8988T (cell line): Measurements from ENCODE around the gene HBA1.
"Not testable (repeated sequence)": the region's sequence is repeated elsewhere in the genome, so short reads cannot be mapped to it uniquely, and the experiment has no call there.

Experiments used
- DNase-seq: peaks from one replicate; pipeline ENCODE4 v3.0.0; 2011

HBA1 gene

DNA sequence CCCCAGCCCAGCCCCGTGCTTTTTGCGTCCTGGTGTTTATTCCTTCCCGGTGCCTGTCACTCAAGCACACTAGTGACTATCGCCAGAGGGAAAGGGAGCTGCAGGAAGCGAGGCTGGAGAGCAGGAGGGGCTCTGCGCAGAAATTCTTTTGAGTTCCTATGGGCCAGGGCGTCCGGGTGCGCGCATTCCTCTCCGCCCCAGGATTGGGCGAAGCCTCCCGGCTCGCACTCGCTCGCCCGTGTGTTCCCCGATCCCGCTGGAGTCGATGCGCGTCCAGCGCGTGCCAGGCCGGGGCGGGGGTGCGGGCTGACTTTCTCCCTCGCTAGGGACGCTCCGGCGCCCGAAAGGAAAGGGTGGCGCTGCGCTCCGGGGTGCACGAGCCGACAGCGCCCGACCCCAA is 474 bp upstream of the HBA1 start:
- DNase-seq: not testable (repeated sequence)

DNA sequence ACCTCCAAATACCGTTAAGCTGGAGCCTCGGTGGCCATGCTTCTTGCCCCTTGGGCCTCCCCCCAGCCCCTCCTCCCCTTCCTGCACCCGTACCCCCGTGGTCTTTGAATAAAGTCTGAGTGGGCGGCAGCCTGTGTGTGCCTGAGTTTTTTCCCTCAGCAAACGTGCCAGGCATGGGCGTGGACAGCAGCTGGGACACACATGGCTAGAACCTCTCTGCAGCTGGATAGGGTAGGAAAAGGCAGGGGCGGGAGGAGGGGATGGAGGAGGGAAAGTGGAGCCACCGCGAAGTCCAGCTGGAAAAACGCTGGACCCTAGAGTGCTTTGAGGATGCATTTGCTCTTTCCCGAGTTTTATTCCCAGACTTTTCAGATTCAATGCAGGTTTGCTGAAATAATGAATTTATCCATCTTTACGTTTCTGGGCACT is 928 bp downstream of the HBA1 start:
- DNase-seq: no peak

DNA sequence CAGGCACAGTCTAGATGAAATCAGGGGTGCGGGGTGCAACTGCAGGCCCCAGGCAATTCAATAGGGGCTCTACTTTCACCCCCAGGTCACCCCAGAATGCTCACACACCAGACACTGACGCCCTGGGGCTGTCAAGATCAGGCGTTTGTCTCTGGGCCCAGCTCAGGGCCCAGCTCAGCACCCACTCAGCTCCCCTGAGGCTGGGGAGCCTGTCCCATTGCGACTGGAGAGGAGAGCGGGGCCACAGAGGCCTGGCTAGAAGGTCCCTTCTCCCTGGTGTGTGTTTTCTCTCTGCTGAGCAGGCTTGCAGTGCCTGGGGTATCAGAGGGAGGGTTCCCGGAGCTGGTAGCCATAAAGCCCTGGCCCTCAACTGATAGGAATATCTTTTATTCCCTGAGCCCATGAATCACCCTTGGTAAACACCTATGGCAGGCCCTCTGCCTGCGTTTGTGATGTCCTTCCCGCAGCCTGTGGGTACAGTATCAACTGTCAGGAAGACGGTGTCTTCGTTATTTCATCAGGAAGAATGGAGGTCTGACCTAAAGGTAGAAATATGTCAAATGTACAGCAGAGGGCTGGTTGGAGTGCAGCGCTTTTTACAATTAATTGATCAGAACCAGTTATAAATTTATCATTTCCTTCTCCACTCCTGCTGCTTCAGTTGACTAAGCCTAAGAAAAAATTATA is 1.6 kb downstream of the HBA1 start:
- no peak for DNase-seq

DNA sequence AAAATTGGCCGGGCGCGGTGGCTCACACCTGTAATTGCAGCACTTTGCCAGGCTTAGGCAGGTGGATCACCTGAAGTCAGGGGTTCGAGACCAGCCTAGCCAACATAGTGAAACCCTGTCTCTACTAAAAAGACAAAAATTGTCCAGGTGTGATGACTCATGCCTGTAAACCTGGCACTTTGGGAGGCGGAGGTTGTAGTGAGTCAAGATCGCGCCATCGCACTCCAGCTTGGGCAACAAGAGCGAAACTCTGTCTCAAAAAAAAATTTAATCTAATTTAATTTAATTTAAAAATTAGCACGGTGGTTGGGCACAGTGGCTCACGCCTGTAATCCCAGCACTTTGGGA is 2.2 kb downstream of the HBA1 start:
- DNase-seq: no peak

DNA sequence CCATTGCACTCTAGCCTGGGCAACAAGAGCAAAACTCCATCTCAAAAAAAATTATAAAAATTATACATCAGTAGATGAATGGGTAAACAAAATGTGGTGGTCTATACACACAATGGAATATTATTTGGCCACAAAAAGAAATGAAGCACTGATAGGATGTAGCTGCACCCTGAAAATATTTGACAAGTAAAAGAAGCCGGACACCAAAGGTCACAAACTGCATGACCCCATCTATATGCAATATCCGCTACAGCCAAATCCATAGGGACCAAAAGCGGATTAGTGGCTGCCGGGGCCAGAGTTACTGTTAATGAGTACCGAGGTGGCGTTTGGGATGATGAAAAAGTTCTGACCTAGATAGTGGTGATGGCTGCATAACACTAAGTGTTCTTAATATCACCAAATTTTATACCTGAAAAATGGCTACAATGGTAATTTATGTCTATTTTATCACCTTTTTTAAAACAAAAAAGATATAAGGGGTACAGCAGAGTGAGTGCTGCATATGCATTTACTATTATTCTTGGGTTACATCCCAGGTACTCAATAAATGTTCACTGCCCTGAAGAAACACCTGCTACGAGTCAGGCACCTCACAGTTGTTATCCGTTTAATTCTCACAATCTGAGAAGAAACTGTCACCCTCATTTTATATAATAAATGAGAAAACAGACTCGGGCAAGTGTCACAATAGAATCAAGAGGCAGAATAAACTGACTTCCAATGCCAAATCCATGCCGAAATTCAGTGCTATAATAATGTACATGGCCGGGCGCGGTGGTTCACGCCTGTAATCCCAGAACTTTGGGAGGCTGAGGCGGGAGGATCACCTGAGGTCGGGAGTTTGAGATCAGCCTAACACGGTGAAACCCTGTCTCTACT is 3.0 kb downstream of the HBA1 start:
- no peak for DNase-seq

DNA sequence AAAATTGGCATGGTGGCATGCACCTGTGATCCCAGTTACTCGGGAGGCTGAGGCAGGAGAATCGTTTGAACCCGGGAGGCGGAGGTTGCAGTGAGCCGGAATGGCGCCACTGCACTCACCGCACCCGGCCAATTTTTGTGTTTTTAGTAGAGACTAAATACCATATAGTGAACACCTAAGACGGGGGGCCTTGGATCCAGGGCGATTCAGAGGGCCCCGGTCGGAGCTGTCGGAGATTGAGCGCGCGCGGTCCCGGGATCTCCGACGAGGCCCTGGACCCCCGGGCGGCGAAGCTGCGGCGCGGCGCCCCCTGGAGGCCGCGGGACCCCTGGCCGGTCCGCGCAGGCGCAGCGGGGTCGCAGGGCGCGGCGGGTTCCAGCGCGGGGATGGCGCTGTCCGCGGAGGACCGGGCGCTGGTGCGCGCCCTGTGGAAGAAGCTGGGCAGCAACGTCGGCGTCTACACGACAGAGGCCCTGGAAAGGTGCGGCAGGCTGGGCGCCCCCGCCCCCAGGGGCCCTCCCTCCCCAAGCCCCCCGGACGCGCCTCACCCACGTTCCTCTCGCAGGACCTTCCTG is 3.7 kb downstream of the HBA1 start, which contains the start of gene HBQ1:
TSS of gene HBQ1 (plus strand) at position 359 of the 575 bp plus-strand sequence. CDS start at position 387, 28 bp downstream.
- DNase-seq: no peak

DNA sequence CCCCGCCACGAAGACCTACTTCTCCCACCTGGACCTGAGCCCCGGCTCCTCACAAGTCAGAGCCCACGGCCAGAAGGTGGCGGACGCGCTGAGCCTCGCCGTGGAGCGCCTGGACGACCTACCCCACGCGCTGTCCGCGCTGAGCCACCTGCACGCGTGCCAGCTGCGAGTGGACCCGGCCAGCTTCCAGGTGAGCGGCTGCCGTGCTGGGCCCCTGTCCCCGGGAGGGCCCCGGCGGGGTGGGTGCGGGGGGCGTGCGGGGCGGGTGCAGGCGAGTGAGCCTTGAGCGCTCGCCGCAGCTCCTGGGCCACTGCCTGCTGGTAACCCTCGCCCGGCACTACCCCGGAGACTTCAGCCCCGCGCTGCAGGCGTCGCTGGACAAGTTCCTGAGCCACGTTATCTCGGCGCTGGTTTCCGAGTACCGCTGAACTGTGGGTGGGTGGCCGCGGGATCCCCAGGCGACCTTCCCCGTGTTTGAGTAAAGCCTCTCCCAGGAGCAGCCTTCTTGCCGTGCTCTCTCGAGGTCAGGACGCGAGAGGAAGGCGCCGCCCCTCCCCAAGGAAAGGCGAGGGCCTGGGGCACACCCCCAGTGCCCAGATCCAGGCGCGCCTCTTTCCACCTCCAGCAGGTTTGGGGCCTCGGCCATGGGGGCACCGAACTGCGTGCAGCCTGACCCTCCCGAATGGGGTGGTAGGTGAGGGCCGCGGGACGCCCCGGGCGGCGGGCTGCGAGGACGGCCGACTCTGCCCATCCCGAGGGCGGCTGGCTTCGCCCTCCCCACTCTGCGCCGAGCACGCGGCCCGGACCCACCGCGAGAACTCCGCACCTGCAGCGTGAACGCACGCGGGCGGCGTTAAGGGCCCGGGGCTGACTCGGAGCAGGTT is 4.4 kb downstream of the HBA1 start:
- no peak for DNase-seq

DNA sequence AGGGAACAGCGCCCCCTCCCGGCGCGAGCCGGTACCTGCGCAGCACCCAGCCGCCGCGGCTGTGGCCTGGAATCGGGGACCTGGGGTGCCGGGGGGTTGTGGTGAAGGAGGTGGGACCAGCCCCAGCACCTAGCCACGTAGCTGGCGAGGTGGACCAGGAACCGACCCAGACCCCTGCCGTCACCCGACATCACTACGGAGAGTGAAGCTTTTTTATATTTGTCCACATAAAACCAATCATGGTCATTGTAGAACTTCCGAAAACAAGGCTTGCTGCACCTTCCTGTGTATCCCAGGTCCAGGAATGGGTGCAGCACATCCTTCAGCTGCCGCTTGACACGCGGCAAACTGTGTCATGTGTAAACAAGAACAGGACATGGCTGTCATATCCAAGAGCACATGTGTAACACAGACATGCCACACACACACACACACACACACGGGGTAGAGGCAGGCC is 5.1 kb downstream of the HBA1 start:
- DNase-seq: peak; percentile 94

DNA sequence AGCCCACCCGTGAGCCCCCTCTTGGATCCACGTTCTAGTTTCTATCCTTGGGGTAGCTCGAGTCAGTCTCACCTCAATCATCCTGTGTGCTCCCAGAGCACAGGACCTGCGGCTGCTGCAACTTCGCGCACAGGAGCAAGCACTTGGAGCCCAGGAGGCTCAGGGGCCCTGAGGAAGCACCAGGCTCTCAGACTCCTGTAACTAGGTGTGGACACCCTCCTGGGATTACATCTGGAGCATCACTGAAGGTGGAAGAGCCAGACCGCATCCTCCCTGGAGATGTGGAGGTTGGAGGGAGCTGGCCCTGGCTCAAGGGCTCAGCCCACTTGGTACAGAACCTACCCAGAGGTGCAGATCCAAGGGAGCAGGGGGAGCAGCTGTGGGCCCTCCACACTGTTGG is 6.5 kb downstream of the HBA1 start:
- no peak for DNase-seq

DNA sequence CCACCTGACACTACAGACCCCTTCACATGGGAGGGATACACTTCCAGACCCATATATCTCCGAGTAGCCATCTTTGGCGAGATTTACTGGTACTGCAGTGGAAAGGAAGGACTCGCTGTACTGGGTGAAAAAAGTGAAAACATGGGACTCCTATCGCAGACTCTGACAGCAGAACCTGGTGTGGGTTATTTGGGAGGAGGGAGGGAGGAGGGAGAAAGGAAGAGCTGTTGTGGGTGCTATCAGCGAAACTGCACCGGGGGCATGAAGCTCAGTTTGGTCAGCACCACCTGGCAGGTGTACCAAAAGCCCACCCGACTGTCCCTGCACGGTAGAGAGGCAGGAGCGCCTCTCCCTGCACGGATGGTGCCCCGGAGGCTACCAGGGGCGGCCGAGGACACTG is 8.7 kb downstream of the HBA1 start:
- DNase-seq: no peak

DNA sequence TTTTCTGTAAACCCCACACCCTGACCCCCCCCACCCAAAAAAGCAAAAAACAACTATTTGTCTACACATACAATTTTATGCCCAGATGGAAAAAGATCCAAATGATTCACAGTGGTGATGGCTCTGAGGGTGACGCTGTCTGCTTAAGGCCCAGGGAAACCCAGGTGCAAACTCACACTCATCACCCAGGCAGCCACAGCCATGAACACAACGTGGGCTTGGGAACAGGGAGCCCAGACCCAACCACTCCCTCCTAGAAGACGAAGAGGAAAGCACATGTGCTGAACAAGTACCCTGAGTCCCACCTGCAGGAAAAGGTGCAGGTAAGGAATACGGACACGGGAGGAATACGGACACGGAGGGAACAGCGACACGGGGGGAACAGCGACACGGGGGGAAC is 9.2 kb downstream of the HBA1 start:
- no peak for DNase-seq

DNA sequence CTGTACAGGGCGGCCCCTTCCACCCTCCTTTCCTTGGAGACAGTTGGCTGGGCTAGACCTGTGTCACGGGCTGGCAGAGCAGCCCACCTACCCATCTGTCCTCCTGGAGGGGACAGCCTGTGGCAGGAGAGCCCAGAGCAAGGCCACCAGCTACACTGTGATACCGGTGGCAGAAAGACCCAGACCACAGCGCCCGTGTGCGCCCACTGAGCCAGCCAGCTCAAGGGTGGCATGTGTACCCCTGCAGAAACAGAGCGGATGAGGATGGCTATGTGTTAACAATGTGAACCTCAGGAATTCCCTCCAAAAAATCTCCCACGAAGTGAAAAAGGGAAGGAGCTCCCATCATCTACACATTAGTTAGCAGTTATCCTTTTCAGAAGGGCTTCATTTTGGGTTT is 10.8 kb downstream of the HBA1 start:
- no peak for DNase-seq

DNA sequence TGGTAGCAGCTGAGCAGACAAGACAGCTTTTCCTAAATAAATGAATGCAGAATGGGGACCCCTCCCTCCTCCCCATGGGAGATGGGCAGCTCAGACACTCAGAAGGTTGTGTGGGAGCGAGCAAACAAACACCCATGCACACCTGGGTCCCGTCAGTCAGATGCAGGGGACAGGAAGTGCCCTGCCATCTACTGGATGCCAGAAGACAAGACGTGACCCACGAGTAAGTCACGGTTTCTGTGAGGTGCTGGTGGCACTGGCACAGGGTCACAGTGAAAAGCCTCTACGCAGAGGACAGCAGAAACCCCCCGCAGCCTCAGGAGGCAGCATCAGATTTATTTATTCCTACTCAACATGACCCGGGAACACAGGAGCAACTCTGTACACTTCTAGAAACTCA is 12.2 kb downstream of the HBA1 start:
- DNase-seq: peak; percentile 38

DNA sequence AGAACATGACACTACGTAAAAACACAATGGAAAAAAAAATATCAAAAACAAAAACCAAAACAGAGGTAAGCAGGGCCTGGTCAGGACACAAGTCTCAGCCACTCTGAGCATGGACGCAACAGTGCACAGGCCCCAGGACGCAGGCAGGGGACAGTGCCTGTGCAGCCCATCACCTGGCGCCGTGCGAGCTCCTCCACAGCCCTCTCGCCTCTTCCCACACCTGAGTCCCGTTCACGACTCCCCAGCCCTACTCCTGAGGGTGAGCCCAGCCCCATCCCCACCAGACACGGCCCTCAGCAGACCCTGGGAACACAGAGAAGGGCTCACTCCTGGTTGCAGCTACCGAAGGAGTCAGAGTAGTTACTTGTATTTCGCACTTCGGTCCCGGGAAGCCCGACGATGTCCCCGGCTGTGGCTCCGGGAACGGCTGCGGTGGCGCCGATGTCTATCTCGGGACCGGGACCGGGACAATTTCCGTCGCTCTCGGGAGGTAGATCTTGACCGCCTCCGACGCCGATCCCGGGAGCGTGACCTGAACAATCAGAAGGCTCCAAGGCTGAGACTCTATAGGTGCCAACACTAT is 13.2 kb downstream of the HBA1 start:
- DNase-seq: no peak

DNA sequence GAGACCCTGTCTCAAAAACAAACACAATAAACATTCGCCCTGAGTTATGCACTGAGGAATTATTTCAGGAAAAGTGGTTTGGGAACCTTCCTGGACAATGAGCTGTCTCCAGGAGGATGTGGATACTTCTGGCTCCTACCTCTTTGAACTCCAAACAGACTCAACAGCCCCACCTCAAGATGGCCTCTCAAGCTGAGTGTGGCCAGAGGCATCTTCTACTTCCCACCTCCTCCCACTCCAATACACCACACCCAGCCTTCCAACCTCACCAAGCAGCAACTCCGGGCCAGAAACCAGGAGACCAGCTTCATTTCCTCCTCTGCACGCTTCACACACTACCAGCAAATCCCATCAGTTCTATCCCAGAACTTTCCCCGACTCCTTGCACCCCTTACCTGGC is 15.4 kb downstream of the HBA1 start:
- DNase-seq: no peak

DNA sequence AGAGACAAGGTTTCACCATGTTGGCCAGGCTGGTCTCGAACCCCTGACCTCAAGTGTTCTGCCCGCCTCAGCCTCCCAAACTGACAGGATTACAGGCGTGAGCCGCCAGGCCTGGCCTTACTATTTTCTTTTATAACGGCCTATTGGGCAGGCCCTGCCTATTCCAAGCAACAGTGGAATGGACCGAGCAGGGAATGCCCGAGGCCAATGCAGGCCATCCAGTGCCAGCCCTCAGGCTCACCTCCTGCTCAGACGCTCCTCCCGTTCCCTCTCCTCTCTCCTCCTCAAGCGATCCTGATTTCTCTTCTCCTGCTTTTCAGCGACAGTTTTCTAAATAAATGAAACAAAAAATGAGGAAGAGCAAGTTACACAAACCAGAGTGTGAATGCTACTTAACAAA is 16.2 kb downstream of the HBA1 start:
- DNase-seq: no peak

DNA sequence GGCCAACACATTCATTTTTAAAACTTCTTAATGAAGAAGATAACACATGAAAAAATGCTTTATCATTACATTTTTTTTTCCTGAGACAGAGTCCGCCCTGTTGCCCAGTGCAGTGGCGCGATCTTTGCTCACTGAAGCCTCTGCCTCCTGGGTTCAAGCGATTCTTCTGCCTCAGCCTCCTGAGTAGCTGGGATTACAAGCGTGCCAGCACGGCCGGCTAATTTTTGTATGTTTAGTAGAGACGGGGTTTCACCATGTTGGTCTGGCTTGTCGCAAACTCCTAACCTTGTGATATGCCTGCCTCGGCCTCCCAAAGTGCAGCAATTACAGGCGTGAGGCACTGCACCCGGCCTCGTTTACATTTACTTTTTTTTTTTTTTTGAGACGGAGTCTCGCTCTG is 17.0 kb downstream of the HBA1 start:
- no peak for DNase-seq

DNA sequence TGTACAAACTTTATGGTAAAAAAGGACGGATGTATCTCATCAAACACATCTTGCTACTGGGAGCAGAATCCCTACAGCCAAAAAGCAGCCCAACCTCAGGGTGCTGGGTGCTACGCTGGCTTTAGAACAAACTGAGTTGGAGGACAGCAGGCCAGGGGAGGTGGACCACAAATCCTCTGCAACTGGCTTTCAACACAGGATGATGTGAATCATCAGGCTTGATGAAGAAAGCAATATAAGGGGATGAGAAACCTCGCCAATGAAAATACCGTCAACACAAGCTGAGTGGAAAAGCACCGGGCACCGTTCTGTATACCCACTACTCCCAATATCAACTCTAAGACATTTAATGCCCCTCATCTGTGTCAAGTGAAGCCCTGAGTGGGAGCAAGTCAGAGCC is 18.0 kb downstream of the HBA1 start:
- DNase-seq: no peak

DNA sequence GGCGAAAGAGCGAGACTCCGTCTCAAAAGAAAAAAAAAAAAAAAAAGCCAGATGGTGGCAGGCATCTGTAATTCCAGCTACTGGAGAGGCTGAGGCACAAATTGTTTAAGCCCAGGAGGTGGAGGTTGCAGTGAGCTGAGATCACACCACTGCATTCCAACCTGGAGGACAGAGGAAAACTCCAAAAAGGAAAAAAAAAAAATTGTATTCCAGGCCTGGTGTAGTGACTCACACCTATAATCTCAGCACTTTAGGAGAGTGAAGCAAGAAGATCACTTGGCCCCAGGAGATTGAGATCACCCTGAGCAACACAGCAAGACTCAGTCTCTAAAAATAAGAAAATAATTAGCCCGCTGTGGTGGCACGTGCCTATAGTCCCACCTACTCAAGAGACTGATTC is 23.9 kb downstream of the HBA1 start:
- no peak for DNase-seq

DNA sequence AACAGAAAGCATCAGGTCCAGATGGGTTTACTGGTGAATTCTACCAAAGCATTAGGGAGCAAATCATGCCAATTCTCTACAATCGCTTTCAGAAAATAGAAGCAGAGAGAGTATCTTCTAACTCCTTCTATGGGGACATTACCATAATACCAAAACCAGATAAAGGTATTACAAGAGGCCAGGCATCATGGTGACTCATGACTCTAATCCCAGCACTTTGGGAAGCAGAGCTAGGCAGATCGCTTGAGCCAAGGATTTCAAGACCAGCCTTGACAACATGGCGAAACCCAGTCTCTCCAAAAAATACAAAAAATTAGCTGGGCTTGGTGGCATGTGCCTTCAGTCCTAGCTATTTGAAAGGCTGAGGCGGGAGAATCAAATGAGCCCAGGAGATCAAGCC is 26.8 kb downstream of the HBA1 start:
- no peak for DNase-seq

DNA sequence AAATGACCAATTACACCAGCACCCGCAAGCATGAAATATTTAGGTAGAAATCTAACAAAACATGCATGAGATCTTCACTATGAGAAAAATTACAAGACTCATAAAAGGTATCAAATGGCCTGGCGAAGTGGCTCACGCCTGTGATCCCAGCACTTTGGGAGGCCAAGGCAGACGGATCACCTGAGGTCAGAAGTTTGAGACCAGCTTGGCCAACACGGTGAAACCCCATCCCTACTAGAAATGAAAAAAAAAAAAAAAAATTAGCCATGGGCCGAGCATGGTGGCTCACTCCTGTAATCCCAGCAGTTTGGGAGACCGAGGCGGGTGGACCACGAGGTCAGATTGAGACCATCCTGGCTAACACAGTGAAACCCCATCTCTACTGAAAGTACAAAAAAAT is 27.6 kb downstream of the HBA1 start:
- DNase-seq: not testable (repeated sequence)

DNA sequence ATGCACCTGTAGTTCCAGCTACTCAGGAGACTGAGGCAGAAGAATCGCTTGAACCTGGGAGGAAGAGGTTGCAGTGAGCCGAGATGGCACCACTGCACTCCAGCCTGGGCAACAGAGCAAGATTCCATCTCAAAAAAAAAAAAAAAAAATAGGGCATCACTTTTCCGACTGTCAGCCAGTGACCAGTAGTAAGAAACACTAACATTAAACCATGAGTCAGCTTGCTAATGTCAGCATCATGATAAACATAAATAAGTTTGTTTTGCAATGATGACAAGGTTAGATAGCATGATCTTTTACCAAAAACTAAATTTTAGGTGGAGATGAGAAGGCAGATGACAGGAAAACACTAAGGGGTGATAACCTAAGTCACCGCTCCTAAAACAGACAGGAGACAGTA is 32.9 kb downstream of the HBA1 start:
- DNase-seq: not testable (repeated sequence)
